T-cell (primary cell): ENCODE measurements around the gene MKLN1. TPM values are rescaled to one million over a fixed set of nuclear protein-coding genes. Genes with fewer than 3 reads are reported as not detected.
A peak's percentile ranks its signal among the peaks of the same experiment; 100 is the strongest.

Experiments
- ATAC-seq, 4 experiments: fragments of 200-7000 bp in 3 of 4; fragments of 150-1000 bp in 1 of 4; cut with Tn5 transposase; replicated peaks in 1 of 4; 1 replicate in 3 of 4; 2 replicates in 1 of 4; pipeline ENCODE4 v1.10.0; 2021; ENCODE audit warnings: moderate library complexity in 3 of 4, mild to moderate bottlenecking in 2 of 4, moderate number of reproducible peaks in 1 of 4
- CTCF ChIA-PET, 2 donors: fragments of 300-600 bp; sonication (Branson Sonifier 250); formaldehyde crosslinking; loops; one replicate each; lab custom pipeline; 2022; ENCODE audit warnings: antibody characterized with exemption in 2 of 2; lab: Charles Lee
- POLR2A ChIA-PET, 2 donors: fragments of 300-600 bp; sonication (Branson Sonifier 250); formaldehyde crosslinking; loops; one replicate each; lab custom pipeline; 2022; ENCODE audit warnings: antibody characterized with exemption in 2 of 2; lab: Charles Lee
- DNase-seq, 35 experiments: peaks; one replicate each; pipeline versions ENCODE4 v3.0.0 to v3.0.0-alpha.2; 2013 to 2023
- H3K27ac ChIP-seq: one replicate; pipeline ENCODE4 v1.5.1; 2013; ENCODE audit warnings: low read length
- H3K27me3 ChIP-seq, 2 experiments: replicated peaks in 1 of 2; 1 replicate in 1 of 2; 2 replicates in 1 of 2; pipeline versions ENCODE4 v1.6.1 to v1.7.0; 2013; ENCODE audit warnings: low read length in 1 of 2, mixed read lengths in 1 of 2; ENCODE audit not compliant: control insufficient read depth in 2 of 2, insufficient read depth in 2 of 2; ENCODE audit errors: extremely low read depth in 1 of 2
- H3K36me3 ChIP-seq, 2 donors: 1 replicate in 1 of 2; 2 replicates in 1 of 2; pipeline versions ENCODE4 v1.6.1 to v1.7.0; 2013; ENCODE audit warnings: low read length in 1 of 2; ENCODE audit not compliant: control insufficient read depth in 2 of 2, insufficient read depth in 1 of 2; ENCODE audit errors: extremely low read depth in 1 of 2
- H3K4me1 ChIP-seq, 2 experiments: 1 replicate in 1 of 2; 2 replicates in 1 of 2; pipeline versions ENCODE4 v1.6.1 to v1.7.0; 2013; ENCODE audit warnings: low read length in 2 of 2, mixed read lengths in 1 of 2; ENCODE audit not compliant: insufficient read depth in 2 of 2, control insufficient read depth in 1 of 2; ENCODE audit errors: extremely low read depth in 1 of 2
- H3K4me3 ChIP-seq, 2 donors: 1 replicate in 1 of 2; 2 replicates in 1 of 2; pipeline versions ENCODE4 v1.5.1 to v1.7.0; 2013; ENCODE audit warnings: mild to moderate bottlenecking in 2 of 2, low read length in 1 of 2, moderate library complexity in 1 of 2; ENCODE audit not compliant: control insufficient read depth in 1 of 2; ENCODE audit errors: extremely low read depth in 1 of 2
- H3K9me3 ChIP-seq: 2 replicates; pipeline ENCODE4 v1.7.0; 2013
- H3K27ac Mint-ChIP-seq, 2 donors: one replicate each; pipeline ENCODE4 v1.8.0; 2020 to 2021; ENCODE audit warnings: mild to moderate bottlenecking in 2 of 2, mixed read lengths in 2 of 2
- H3K27me3 Mint-ChIP-seq, 2 donors: one replicate each; pipeline ENCODE4 v1.8.0; 2021 to 2022; ENCODE audit warnings: mixed read lengths in 2 of 2
- H3K36me3 Mint-ChIP-seq: one replicate; pipeline ENCODE4 v1.8.0; 2021; ENCODE audit warnings: mixed read lengths
- H3K4me1 Mint-ChIP-seq, 3 donors: one replicate each; pipeline ENCODE4 v1.8.0; 2020 to 2022; ENCODE audit warnings: mixed read lengths in 3 of 3, mild to moderate bottlenecking in 1 of 3
- H3K4me3 Mint-ChIP-seq, 3 donors: one replicate each; pipeline ENCODE4 v1.8.0; 2020 to 2022; ENCODE audit warnings: mild to moderate bottlenecking in 3 of 3, mixed read lengths in 3 of 3, moderate library complexity in 3 of 3
- H3K9me3 Mint-ChIP-seq, 3 donors: one replicate each; pipeline ENCODE4 v1.8.0; 2020 to 2022; ENCODE audit warnings: mixed read lengths in 3 of 3
- WGBS: methylation state at CpG from one replicate; pipeline ENCODE4 v1.1.5; 2013; ENCODE audit warnings: missing lambda C conversion rate; ENCODE audit not compliant: insufficient coverage; 5-methylcytosine and 5-hydroxymethylcytosine counted together
- total RNA-seq, 35 experiments: library from RNA in 6 of 35; stranded (reverse) in 6 of 35; fragments of 120-200 nt in 1 of 35; gene quantifications; one replicate each; pipeline versions ENCODE4 v1.2.1 to v1.2.4 and lab custom pipeline; 2013 to 2026

MKLN1 gene
- total RNA-seq, 5 donors from 2014 or later (not counting 1 experiment from before 2014, with no cell fraction given), result 43.9 to 63.3 (median 46.5) TPM

DNA sequence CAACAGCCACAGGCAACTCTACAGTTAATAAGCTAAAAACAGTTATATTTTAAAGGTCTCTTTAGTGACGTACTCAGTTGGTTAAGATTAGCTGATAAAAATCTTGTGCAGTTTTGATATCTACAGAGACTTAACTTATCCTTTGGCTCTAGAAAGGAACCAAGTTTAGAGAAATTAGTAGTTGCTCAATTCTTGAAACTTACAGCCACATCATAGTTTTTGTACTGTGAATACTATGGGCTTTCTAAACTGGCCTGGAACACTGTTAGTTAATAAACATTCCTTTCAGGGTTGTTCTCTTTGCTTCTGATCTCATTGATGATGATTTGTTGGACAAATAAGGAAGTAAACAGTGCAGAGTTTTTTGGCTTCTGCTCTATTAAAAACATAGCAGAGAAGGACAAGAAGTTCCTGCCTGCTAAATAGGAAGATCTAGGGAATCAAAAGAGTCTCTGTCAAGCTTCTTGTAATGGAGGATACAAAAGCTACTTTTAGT, 73.1 kb downstream of the MKLN1 start:
- CTCF ChIA-PET, result no interaction called here

DNA sequence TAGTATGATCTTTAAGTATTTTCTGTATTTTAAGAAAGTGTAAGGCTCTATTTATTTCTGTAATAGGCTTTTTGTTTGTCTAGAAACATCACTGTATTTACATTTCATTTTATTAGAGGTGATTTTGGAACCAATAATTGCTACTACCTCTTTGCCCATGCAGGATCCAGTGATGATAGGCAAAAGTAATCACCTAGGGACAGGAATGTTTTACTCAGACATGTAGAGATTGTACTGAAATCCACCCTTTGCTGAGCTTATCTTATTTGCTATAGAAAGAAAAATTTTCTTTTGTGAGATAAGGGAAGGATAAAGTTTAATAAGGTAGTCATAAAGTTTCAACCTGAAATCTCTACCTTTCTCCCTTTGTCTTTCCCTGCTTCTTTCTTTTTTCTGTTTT, 73.5 kb downstream of the MKLN1 start:
- Mint-ChIP-seq H3K36me3 (peaks cover 59% of the 10 kb centered on the region), H3K4me3 (no peak overlapping the region), H3K27me3 (no peaks in the 10 kb centered on the region), H3K27ac (no peak overlapping the region), H3K4me1 (peaks cover 11 to 34% (median 25%) of the 10 kb centered on the region in 3 donors), H3K9me3 (peaks cover 0 to 9% (median 7%) of the 10 kb centered on the region in 3 donors)
- no peaks in the 10 kb centered on the region for H3K9me3 ChIP-seq
- H3K4me1 ChIP-seq, result no peaks in the 10 kb centered on the region
- CTCF ChIA-PET, result no interaction called here
- H3K36me3 ChIP-seq, result peaks cover 0 to 13% of the 10 kb centered on the region in 2 donors
- no peak for ATAC-seq
- no peak overlapping the region for H3K4me3 ChIP-seq
- no peak for DNase-seq
- H3K27ac ChIP-seq, result no peak overlapping the region
- POLR2A ChIA-PET, result interaction anchor here (0.6 kb wide), 3 partner anchors 91 to 530 kb away, joined by 3 to 7 read pairs (median 5); no protein-coding TSS in a partner anchor
- no peaks in the 10 kb centered on the region for H3K27me3 ChIP-seq

More for the DNA sequence above, 73.1 kb downstream of the MKLN1 start:
- Mint-ChIP-seq H3K36me3 (peaks cover 59% of the 10 kb centered on the region), H3K27me3 (no peaks in the 10 kb centered on the region), H3K9me3 (peaks cover 0 to 9% (median 7%) of the 10 kb centered on the region in 3 donors), H3K27ac (peak overlapping the region in 1 of 2 donors; percentile 32), H3K4me3 (no peak overlapping the region), H3K4me1 (peaks cover 11 to 34% (median 25%) of the 10 kb centered on the region in 3 donors)
- ATAC-seq (no peak), DNase-seq (no peak)
- peaks cover 0 to 13% of the 10 kb centered on the region in 2 donors for H3K36me3 ChIP-seq
- H3K9me3 ChIP-seq, result no peaks in the 10 kb centered on the region
- no CpG with 5 or more reads among the region's 1 CpG for WGBS
- no peak overlapping the region for H3K27ac ChIP-seq
- H3K4me1 ChIP-seq, result no peaks in the 10 kb centered on the region
- no peak overlapping the region for H3K4me3 ChIP-seq
- H3K27me3 ChIP-seq, result no peaks in the 10 kb centered on the region
- POLR2A ChIA-PET, result interaction anchor here (0.6 kb wide), 4 partner anchors 83 to 530 kb away, joined by 3 to 10 read pairs (median 6); no protein-coding TSS in a partner anchor

DNA sequence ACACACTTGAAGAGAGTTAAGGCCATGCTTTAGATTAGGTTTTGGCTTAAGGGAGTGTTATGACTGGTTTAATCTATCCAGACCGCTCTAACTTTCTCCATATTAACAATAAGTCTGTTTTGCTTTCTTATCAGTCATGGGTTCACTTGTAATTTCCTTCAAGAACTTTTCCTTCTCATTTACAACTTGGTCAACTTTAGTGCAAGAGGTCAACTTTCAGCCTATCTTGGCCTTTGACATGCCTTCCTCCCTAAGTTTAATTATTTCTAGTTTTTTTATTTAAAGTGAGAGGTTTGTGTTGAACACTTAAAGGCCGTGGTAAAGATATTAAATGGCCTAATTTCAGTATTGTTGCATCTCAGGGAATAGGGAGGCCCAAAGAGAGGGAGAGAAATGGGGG, 75.6 kb downstream of the MKLN1 start:
- no peaks in the 10 kb centered on the region for H3K9me3 ChIP-seq
- no peaks in the 10 kb centered on the region for H3K27me3 ChIP-seq
- Mint-ChIP-seq H3K27ac (peak overlapping the region in 1 of 2 donors; percentile 16), H3K27me3 (no peaks in the 10 kb centered on the region), H3K4me3 (no peak overlapping the region), H3K4me1 (peaks cover 19 to 41% (median 35%) of the 10 kb centered on the region in 3 donors), H3K36me3 (peaks cover 55% of the 10 kb centered on the region), H3K9me3 (peaks cover 0 to 9% (median 7%) of the 10 kb centered on the region in 3 donors)
- H3K27ac ChIP-seq, result no peak overlapping the region
- H3K4me1 ChIP-seq, result no peaks in the 10 kb centered on the region
- ATAC-seq (no peak), DNase-seq (no peak)
- peaks cover 0 to 13% of the 10 kb centered on the region in 2 donors for H3K36me3 ChIP-seq
- CTCF ChIA-PET, result no interaction called here
- no peak overlapping the region for H3K4me3 ChIP-seq
- no CpG with 5 or more reads among the region's 2 CpGs for WGBS
- POLR2A ChIA-PET, result no interaction called here

DNA sequence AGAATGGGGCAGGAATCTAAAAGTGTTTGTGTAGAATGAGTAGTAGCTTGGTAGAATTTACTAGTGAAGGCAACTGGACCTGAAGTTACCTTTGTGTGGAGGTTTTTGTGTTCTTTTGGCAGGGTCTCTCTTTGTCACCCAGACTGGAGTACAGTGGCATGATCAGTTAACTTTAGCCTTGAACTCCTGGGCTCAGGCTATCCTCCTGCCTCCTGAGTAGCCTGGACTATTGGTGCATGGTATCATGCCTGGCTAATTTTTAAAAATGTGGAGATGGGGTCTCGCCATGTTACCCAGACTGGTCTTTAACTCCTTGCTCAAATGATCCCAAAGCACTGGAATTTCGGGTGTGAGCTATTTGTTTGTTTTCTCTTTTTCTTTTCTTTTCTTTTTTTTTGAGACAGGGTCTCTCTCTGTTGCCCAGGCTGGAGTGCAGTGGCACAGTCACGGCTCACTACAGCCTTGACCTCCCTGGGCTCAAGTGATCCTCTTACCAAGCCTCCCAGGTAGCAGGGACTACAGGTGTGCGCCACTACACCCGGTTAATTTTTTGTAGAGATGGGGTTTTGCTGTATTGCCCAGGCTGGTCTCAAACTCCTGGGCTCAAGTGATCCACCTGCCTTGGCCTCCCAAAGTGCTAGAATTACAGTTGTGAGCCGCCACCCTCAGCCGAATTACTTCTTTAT, 76.7 kb downstream of the MKLN1 start:
- no peak overlapping the region for H3K4me3 Mint-ChIP-seq
- ChIA-PET POLR2A (no interaction called here), CTCF (no interaction called here)
- H3K4me1 ChIP-seq, result no peaks in the 10 kb centered on the region
- H3K4me1 Mint-ChIP-seq, result peaks cover 19 to 36% (median 34%) of the 10 kb centered on the region in 3 donors
- ATAC-seq (no peak), DNase-seq (no peak)
- H3K27me3 Mint-ChIP-seq, result no peaks in the 10 kb centered on the region
- H3K27ac ChIP-seq, result no peak overlapping the region
- no peaks in the 10 kb centered on the region for H3K9me3 ChIP-seq
- H3K4me3 ChIP-seq, result no peak overlapping the region
- H3K27me3 ChIP-seq, result no peaks in the 10 kb centered on the region
- H3K9me3 Mint-ChIP-seq, result peaks cover 0 to 9% (median 7%) of the 10 kb centered on the region in 3 donors
- 100% methylated on average over 2 of the region's 7 CpGs for WGBS
- peaks cover 0 to 8% of the 10 kb centered on the region in 2 donors for H3K36me3 ChIP-seq
- peaks cover 51% of the 10 kb centered on the region for H3K36me3 Mint-ChIP-seq
- H3K27ac Mint-ChIP-seq, result no peak overlapping the region

DNA sequence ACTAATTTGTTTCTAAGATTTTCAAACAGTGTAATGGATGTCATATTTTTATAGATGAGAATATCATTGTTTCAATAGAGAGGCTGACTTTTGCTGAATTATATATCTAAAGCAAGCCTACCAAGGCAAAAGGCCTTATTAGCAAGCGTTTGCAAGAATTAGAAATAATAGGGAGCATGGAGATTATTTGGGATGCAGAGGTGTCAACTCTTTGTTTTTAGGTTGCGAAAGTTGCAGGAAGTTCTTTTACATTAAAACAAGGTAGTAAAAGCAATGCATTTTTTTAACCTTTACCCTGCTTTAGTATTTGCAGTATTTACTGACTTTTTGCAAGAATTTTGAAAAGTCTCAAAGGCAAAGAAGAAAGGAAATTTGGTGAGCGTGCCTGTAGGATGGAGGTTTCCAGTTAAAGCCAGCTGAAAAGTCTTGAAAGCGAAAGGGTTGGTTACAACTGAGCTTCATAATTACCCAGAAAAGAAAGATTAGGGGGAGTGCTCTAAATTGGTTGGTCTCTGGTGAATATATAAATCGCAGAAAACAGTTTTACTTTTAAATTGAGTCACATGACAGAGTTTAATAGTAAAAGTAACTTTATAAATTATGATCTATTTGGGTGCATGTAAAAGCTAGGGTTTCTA, 81.6 kb downstream of the MKLN1 start:
- H3K4me1 Mint-ChIP-seq, result peaks cover 13 to 22% (median 16%) of the 10 kb centered on the region in 3 donors
- H3K36me3 Mint-ChIP-seq, result peaks cover 22% of the 10 kb centered on the region
- Histone ChIP-seq H3K27me3 (no peaks in the 10 kb centered on the region), H3K36me3 (peaks cover 4 to 19% of the 10 kb centered on the region in 2 donors), H3K4me1 (no peaks in the 10 kb centered on the region), H3K4me3 (no peak overlapping the region), H3K9me3 (no peaks in the 10 kb centered on the region), H3K27ac (no peak overlapping the region)
- no peak overlapping the region for H3K4me3 Mint-ChIP-seq
- no peaks in the 10 kb centered on the region for H3K27me3 Mint-ChIP-seq
- 100% methylated on average over 1 of the region's 5 CpGs for WGBS
- ChIA-PET POLR2A (no interaction called here), CTCF (no interaction called here)
- H3K27ac Mint-ChIP-seq, result no peak overlapping the region
- no peak for DNase-seq
- no peaks in the 10 kb centered on the region for H3K9me3 Mint-ChIP-seq
- ATAC-seq, result no peak

DNA sequence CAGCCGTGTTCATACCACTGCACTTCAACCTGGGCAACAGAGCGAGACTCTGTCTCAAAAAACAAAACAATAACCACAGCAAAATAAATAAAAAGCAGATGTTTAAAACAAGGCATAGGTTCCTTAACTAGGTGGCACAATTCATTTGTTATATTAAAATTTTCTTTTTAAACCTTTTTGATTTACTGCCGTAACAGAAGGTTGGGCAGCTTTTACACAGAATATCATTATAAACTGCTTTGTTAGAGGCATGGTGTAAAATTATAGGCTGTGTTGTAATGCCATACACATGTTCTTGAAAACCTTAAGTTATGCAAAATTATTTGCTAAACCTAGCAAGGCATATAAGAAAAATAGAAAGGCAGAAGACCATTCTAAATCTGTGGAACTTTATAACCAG, 84.4 kb downstream of the MKLN1 start:
- ChIA-PET POLR2A (interaction anchor here in 1 of 2 donors (0.6 kb wide), 1 partner anchor 530 kb away, joined by 5 read pairs; no protein-coding TSS in a partner anchor), CTCF (no interaction called here)
- Mint-ChIP-seq H3K27ac (no peak overlapping the region), H3K27me3 (no peaks in the 10 kb centered on the region), H3K36me3 (peaks cover 24% of the 10 kb centered on the region), H3K4me3 (no peak overlapping the region), H3K4me1 (peaks cover 1 to 11% (median 8%) of the 10 kb centered on the region in 3 donors), H3K9me3 (no peaks in the 10 kb centered on the region)
- Histone ChIP-seq H3K9me3 (no peaks in the 10 kb centered on the region), H3K27me3 (no peaks in the 10 kb centered on the region), H3K4me1 (no peaks in the 10 kb centered on the region), H3K36me3 (peaks cover 4 to 23% of the 10 kb centered on the region in 2 donors), H3K4me3 (no peak overlapping the region), H3K27ac (no peak overlapping the region)
- no peak for ATAC-seq
- no peak for DNase-seq
- WGBS, result no CpG with 5 or more reads among the region's 3 CpGs
